HepG2 (cell line): Measurements from ENCODE around the gene NAPB. TPM values are rescaled to one million over a fixed set of nuclear protein-coding genes. Genes with fewer than 3 reads are reported as not detected.
A peak's percentile ranks its signal among the peaks of the same experiment; 100 is the strongest.

Experiments used
- ATAC-seq: fragments of 200-7000 bp; cut with Tn5 transposase; 3 replicates; pipeline ENCODE4 v1.9.1; 2020; ENCODE audit warnings: mild to moderate bottlenecking, moderate library complexity
- BruUV-seq: library from RNA; stranded (reverse); fragments of 400-500 nt; replicated peaks from 2 replicates; lab custom pipeline; 2021; lab: Mats Ljungman, UMichigan
- CTCF ChIA-PET: fragments of 300-600 bp; formaldehyde crosslinking; extraction: SDS; loops from one replicate; lab custom pipeline; 2021; ENCODE audit warnings: low total read pairs, inconsistent platforms, low intra/inter-chr PET ratio; lab: Yijun Ruan, JAX
- POLR2A ChIA-PET: fragments of 350-600 bp; sonication (Branson Sonifier 250); formaldehyde crosslinking; loops from one replicate; lab custom pipeline; 2020; ENCODE audit warnings: antibody characterized with exemption, inconsistent platforms; lab: Yijun Ruan, JAX
- DNase-seq: peaks from one replicate; pipeline ENCODE4 v3.0.0-alpha.2; 2015; ENCODE audit warnings: low spot score
- FAIRE-seq: peaks from 3 replicates; lab custom pipeline; 2011; peaks lifted over from hg19 to GRCh38; lab: Jason Lieb, UNC
- H2AFZ ChIP-seq: one replicate; pipeline ENCODE4 v1.6.1; 2011; ENCODE audit warnings: low read length, inconsistent platforms
- H3K27ac ChIP-seq: fragments of 300-600 bp; 3 replicates; pipeline ENCODE4 v1.8.0; 2011; ENCODE audit warnings: mixed run types, mild to moderate bottlenecking, mixed read lengths, low read length, inconsistent platforms; ENCODE audit not compliant: insufficient read depth; ENCODE audit errors: extremely low read length
- H3K27me3 ChIP-seq, 2 experiments: fragments of 200-600 bp in 1 of 2; 2 replicates in 1 of 2; 3 replicates in 1 of 2; pipeline versions ENCODE4 v1.6.0 to v1.8.0; 2011; ENCODE audit warnings: low read length in 2 of 2, mild to moderate bottlenecking in 2 of 2, moderate library complexity in 2 of 2, inconsistent platforms in 1 of 2; ENCODE audit not compliant: insufficient read depth in 2 of 2, control insufficient read depth in 1 of 2
- H3K36me3 ChIP-seq, 2 experiments: fragments of 200-600 bp in 1 of 2; replicated peaks in 1 of 2; 2 replicates in 1 of 2; 3 replicates in 1 of 2; pipeline versions ENCODE4 v1.5.1 to v1.8.0; 2011; ENCODE audit warnings: low read length in 2 of 2, inconsistent platforms in 1 of 2; ENCODE audit not compliant: insufficient read depth in 2 of 2, control insufficient read depth in 1 of 2
- H3K4me1 ChIP-seq: 2 replicates; pipeline ENCODE4 v1.5.1; 2012; ENCODE audit warnings: low read length, inconsistent platforms; ENCODE audit not compliant: insufficient read depth
- H3K4me2 ChIP-seq: 2 replicates; pipeline ENCODE4 v1.6.0; 2011; ENCODE audit warnings: low read depth, low read length, inconsistent platforms
- H3K4me3 ChIP-seq, 3 experiments: fragments of 200-600 bp in 1 of 3; sonication (generic), shearing (Covaris generic) in 1 of 3; replicated peaks in 1 of 3; 2 replicates each; pipeline ENCODE4 v1.5.1; 2011 to 2016; ENCODE audit warnings: low read length in 3 of 3, inconsistent platforms in 2 of 3, low read depth in 2 of 3, mild to moderate bottlenecking in 2 of 3, control low read depth in 1 of 3, mixed read lengths in 1 of 3; ENCODE audit not compliant: insufficient read depth in 1 of 3
- H3K79me2 ChIP-seq: one replicate; pipeline ENCODE4 v1.6.1; 2011; ENCODE audit warnings: low read length, inconsistent platforms; ENCODE audit not compliant: insufficient read depth
- H3K9ac ChIP-seq: 2 replicates; pipeline ENCODE4 v1.6.0; 2011; ENCODE audit warnings: mild to moderate bottlenecking, low read depth, low read length, inconsistent platforms; ENCODE audit not compliant: insufficient read depth
- H3K9me3 ChIP-seq: 2 replicates; pipeline ENCODE4 v1.5.1; 2012; ENCODE audit warnings: mild to moderate bottlenecking, low read length
- H4K20me1 ChIP-seq: 2 replicates; pipeline ENCODE4 v1.6.0; 2011; ENCODE audit warnings: inconsistent platforms, mild to moderate bottlenecking, low read length, moderate library complexity; ENCODE audit not compliant: insufficient read depth
- BCL3 ChIP-seq: sonication (generic); formaldehyde crosslinking; IDR thresholded peaks from 2 replicates; pipeline ENCODE4 v1.5.1; 2020; ENCODE audit warnings: mild to moderate bottlenecking, missing genetic modification reagents, moderate library complexity
- CCDC6 ChIP-seq: sonication (generic); formaldehyde crosslinking; IDR thresholded peaks from 2 replicates; pipeline ENCODE4 v1.8.1; 2022; ENCODE audit warnings: mild to moderate bottlenecking, missing genetic modification reagents, moderate library complexity
- CEBPG ChIP-seq: IDR thresholded peaks from 2 replicates; pipeline ENCODE4 v1.6.1; 2016
- CREB3 ChIP-seq: sonication (generic); formaldehyde crosslinking; IDR thresholded peaks from 2 replicates; pipeline ENCODE4 v1.5.0; 2020; ENCODE audit warnings: missing genetic modification reagents
- GZF1 ChIP-seq: sonication (generic); formaldehyde crosslinking; IDR thresholded peaks from 2 replicates; pipeline ENCODE4 v1.5.1; 2020; ENCODE audit warnings: mild to moderate bottlenecking, missing genetic modification reagents
- HNF4A ChIP-seq: sonication (generic); formaldehyde crosslinking; IDR thresholded peaks from 2 replicates; pipeline ENCODE4 v1.4.0; 2020; ENCODE audit warnings: missing genetic modification reagents
- SMAD1 ChIP-seq: sonication (generic); formaldehyde crosslinking; IDR thresholded peaks from 2 replicates; pipeline ENCODE4 v1.4.0; 2020; ENCODE audit warnings: missing genetic modification reagents, low read depth, mild to moderate bottlenecking, borderline replicate concordance
- TARDBP ChIP-seq: sonication (generic); formaldehyde crosslinking; IDR thresholded peaks from 2 replicates; pipeline ENCODE4 v1.8.0; 2022; ENCODE audit warnings: mild to moderate bottlenecking, missing genetic modification reagents
- ZBTB14 ChIP-seq: sonication (generic); formaldehyde crosslinking; IDR thresholded peaks from 2 replicates; pipeline ENCODE4 v1.4.0; 2020; ENCODE audit warnings: missing genetic modification reagents
- ZBTB21 ChIP-seq: sonication (generic); formaldehyde crosslinking; IDR thresholded peaks from 2 replicates; pipeline ENCODE4 v1.4.0; 2020; ENCODE audit warnings: missing genetic modification reagents
- ZNF253 ChIP-seq: sonication (generic); formaldehyde crosslinking; IDR thresholded peaks from 2 replicates; pipeline ENCODE4 v1.8.0; 2022; ENCODE audit warnings: mild to moderate bottlenecking, missing genetic modification reagents, borderline replicate concordance
- ZNF260 ChIP-seq: sonication (generic); formaldehyde crosslinking; IDR thresholded peaks from 2 replicates; pipeline ENCODE4 v1.4.0; 2020; ENCODE audit warnings: missing genetic modification reagents, low read depth, mild to moderate bottlenecking, borderline replicate concordance
- ZNF563 ChIP-seq: sonication (generic); formaldehyde crosslinking; IDR thresholded peaks from 2 replicates; pipeline ENCODE4 v1.8.0; 2022; ENCODE audit warnings: mild to moderate bottlenecking, moderate library complexity, missing genetic modification reagents
- ZNF567 ChIP-seq: sonication (generic); formaldehyde crosslinking; IDR thresholded peaks from 2 replicates; pipeline ENCODE4 v1.8.1; 2023; ENCODE audit warnings: mild to moderate bottlenecking, missing genetic modification reagents, borderline replicate concordance
- ZNF598 ChIP-seq: sonication (generic); formaldehyde crosslinking; IDR thresholded peaks from 2 replicates; pipeline ENCODE4 v1.5.1; 2020; ENCODE audit warnings: mild to moderate bottlenecking, missing genetic modification reagents, borderline replicate concordance
- ZNF644 ChIP-seq: IDR thresholded peaks from 2 replicates; pipeline ENCODE4 v1.6.1; 2016; ENCODE audit warnings: low read depth
- ZNF670 ChIP-seq: sonication (generic); formaldehyde crosslinking; IDR thresholded peaks from 2 replicates; pipeline ENCODE4 v1.8.0; 2022; ENCODE audit warnings: mild to moderate bottlenecking, missing genetic modification reagents, borderline replicate concordance
- ZNF775 ChIP-seq: sonication (generic); formaldehyde crosslinking; IDR thresholded peaks from 2 replicates; pipeline ENCODE4 v1.4.0; 2020; ENCODE audit warnings: missing genetic modification reagents, mild to moderate bottlenecking, moderate library complexity, borderline replicate concordance
- ZNF777 ChIP-seq: sonication (generic); formaldehyde crosslinking; IDR thresholded peaks from 2 replicates; pipeline ENCODE4 v1.4.0; 2020; ENCODE audit warnings: missing genetic modification reagents
- ZNF781 ChIP-seq: sonication (generic); formaldehyde crosslinking; IDR thresholded peaks from 2 replicates; pipeline ENCODE4 v1.5.1; 2020; ENCODE audit warnings: borderline replicate concordance, mild to moderate bottlenecking, missing genetic modification reagents; ENCODE audit errors: not compliant biosample characterization
- ZSCAN29 ChIP-seq: sonication (generic); formaldehyde crosslinking; conservative IDR thresholded peaks from 2 replicates; pipeline ENCODE4 v1.4.0; 2020; ENCODE audit warnings: mild to moderate bottlenecking, missing genetic modification reagents
- WGBS: methylation state at CpG from one replicate; pipeline ENCODE4 v1.1.6; 2017; ENCODE audit warnings: low lambda C conversion rate; 5-methylcytosine and 5-hydroxymethylcytosine counted together
- in situ Hi-C: cut with HindIII; loops from 2 replicates; pipeline ENCODE4 v1.10.0; 2017; ENCODE audit warnings: low pct_unique_long_range_greater_than_20kb; ENCODE audit not compliant: extremely low pct_ligation_motif_present
- intact Hi-C: fragments of 100-400 bp; cut with micrococcal nuclease; formaldehyde crosslinking; loops from one replicate; pipeline ENCODE4 v1.10.0; 2022; ENCODE audit not compliant: unreplicated experiment
- polyA plus RNA-seq, 8 experiments: library from polyadenylated mRNA; depleted of rRNA in 3 of 8; stranded (reverse) in 7 of 8; unstranded in 1 of 8; fragments of >200 nt; fragmentation: Illumina TruSeq in 4 of 8; extraction: Trizol in 4 of 8; gene quantifications; 2 replicates each; pipeline versions ENCODE4 v1.2.1 to v1.2.3, GENCODE V29; 2011 to 2016; ENCODE audit warnings: low read depth in 4 of 8, missing spikeins in 1 of 8, mixed read lengths in 1 of 8; ENCODE audit not compliant: insufficient read depth in 1 of 8
- total RNA-seq, 5 experiments: library from RNA; depleted of rRNA; stranded (reverse); fragments of >200 nt; fragmentation: Illumina TruSeq; extraction: Trizol; gene quantifications; 2 replicates each; pipeline ENCODE4 v1.2.3, GENCODE V29; 2016; ENCODE audit warnings: low read depth in 1 of 5

NAPB gene
- total and polyA plus RNA-seq, 2 of the 13 experiments (the other 11 are each of a cell fraction or from before 2014, with no cell fraction given) = 15.2 to 16.1 TPM

GRCh38 chr20:23442436-23442835 lies 21.1 kb upstream of the NAPB start:
- BruUV-seq = no TSS peak
- TF ChIP-seq HNF4A (no peak), GZF1 (CRISPR knock-in tag) (no peak), ZNF781 (no peak), ZNF567 (CRISPR knock-in tag) (no peak), ZNF670 (CRISPR knock-in tag) (no peak), CCDC6 (CRISPR knock-in tag) (no peak), ZNF777 (CRISPR knock-in tag) (no peak), ZNF598 (CRISPR knock-in tag) (no peak), ZNF260 (CRISPR knock-in tag) (no peak), CREB3 (CRISPR knock-in tag) (no peak), ZBTB14 (no peak), ZNF253 (0 out of 2 replicates have a peak, but pooled peaks have one; percentile 39), TARDBP (no peak), BCL3 (CRISPR knock-in tag) (no peak), ZNF775 (CRISPR knock-in tag) (no peak), CEBPG (CRISPR knock-in tag) (no peak), SMAD1 (CRISPR knock-in tag) (0 out of 2 replicates have a peak, but pooled peaks have one; percentile 13), ZBTB21 (CRISPR knock-in tag) (no peak), ZNF563 (CRISPR knock-in tag) (no peak), ZNF644 (no peak), ZSCAN29 (no peak)

More at GRCh38 chr20:23442436-23442835, 21.1 kb upstream of the NAPB start:
- intact Hi-C loops = loop anchor here (5.0 kb wide), 1 partner anchor 280 kb away; no protein-coding TSS in a partner anchor
- ChIA-PET POLR2A (interaction anchor here (1.3 to 1.9 kb wide), 2 partner anchors 166 to 219 kb away, joined by 5 to 6 read pairs; no protein-coding TSS in a partner anchor), CTCF (interaction anchor here (1.2 to 4.1 kb wide), 3 partner anchors 164 to 226 kb away, joined by 6 to 71 read pairs (median 8); partner anchors contain the start of gene CST9)
- Histone ChIP-seq H3K4me1 (peaks cover 13% of the 10 kb centered on the region), H4K20me1 (no peaks in the 10 kb centered on the region), H2AFZ (no peak overlapping the region), H3K9me3 (no peaks in the 10 kb centered on the region), H3K9ac (no peak overlapping the region), H3K36me3 (no peaks in the 10 kb centered on the region), H3K27me3 (peaks cover 0 to 11% of the 10 kb centered on the region in 2 experiments; a peak in 2 of 5 replicates), H3K4me2 (no peak overlapping the region), H3K27ac (no peak overlapping the region), H3K4me3 (no peak overlapping the region), H3K79me2 (no peaks in the 10 kb centered on the region)
- in situ Hi-C loops = loop anchor here (5.0 kb wide), 1 partner anchor 165 kb away; the partner anchor contains the start of gene CST9
- FAIRE-seq = no peak
- no peak for ATAC-seq
- 21% methylated on average over 5 of the region's 5 CpGs for WGBS
- DNase-seq = no peak
